Breast epithelium (tissue), 3 donors: ENCODE results near the gene H19.

Experiments used
- POLR2A ChIP-seq: fragments of 450-650 bp; IDR thresholded peaks from one replicate; pipeline ENCODE4 v1.6.1; 2016; ENCODE audit warnings: antibody characterized with exemption, mild to moderate bottlenecking, moderate library complexity
- POLR2AphosphoS5 ChIP-seq, 3 donors: sonication (generic); formaldehyde crosslinking; IDR thresholded peaks; one replicate each; pipeline ENCODE4 v1.6.1; 2017; ENCODE audit warnings: antibody characterized with exemption in 3 of 3
- TF ChIP-seq, protein P1 (sequence below), 3 donors: fragments of 450-650 bp; IDR thresholded peaks; one replicate each; pipeline ENCODE4 v1.5.1; 2016 to 2017; ENCODE audit warnings: antibody characterized with exemption in 3 of 3, mild to moderate bottlenecking in 3 of 3, moderate library complexity in 3 of 3

DNA sequence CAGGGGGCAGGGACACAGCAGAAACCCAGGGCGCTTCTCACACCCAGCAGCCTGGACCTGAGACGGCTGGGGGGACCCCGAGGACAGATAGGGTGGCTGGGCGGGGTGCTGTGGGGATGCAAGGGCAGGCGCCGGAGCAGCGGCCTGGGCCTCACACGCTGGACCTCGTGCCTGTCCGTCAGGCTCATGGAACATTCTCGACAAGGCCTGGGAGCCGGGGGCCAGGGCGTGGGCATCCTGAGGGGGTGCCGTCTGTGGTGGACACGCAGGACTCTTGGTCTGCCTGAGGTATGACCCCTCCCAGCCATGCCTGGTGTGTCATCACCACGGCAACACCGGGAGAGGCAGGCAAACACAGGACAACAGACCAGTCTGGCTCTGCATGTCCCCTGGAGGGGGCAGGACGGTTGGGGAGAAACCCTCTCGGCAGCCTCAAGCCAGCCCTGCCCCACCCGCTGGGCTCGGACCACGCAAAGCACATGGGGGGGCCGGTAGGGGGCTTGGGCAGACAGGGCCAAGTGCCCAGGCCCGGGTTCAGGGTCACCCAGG is 29.1 kb downstream of the H19 start:
- TF ChIP-seq, protein P1, sequence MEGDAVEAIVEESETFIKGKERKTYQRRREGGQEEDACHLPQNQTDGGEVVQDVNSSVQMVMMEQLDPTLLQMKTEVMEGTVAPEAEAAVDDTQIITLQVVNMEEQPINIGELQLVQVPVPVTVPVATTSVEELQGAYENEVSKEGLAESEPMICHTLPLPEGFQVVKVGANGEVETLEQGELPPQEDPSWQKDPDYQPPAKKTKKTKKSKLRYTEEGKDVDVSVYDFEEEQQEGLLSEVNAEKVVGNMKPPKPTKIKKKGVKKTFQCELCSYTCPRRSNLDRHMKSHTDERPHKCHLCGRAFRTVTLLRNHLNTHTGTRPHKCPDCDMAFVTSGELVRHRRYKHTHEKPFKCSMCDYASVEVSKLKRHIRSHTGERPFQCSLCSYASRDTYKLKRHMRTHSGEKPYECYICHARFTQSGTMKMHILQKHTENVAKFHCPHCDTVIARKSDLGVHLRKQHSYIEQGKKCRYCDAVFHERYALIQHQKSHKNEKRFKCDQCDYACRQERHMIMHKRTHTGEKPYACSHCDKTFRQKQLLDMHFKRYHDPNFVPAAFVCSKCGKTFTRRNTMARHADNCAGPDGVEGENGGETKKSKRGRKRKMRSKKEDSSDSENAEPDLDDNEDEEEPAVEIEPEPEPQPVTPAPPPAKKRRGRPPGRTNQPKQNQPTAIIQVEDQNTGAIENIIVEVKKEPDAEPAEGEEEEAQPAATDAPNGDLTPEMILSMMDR (IDR thresholded peaks at IDR 0.05) = no peak
- TF ChIP-seq POLR2A (no peak), POLR2AphosphoS5 (IDR thresholded peaks at IDR 0.05) (no peak)
